Pancreas (tissue), 10 donors: ENCODE data around the gene ITPR2. TPM values are rescaled to one million over a fixed set of nuclear protein-coding genes. Genes with fewer than 3 reads are reported as not detected.

ENCODE experiments used
- ATAC-seq, 4 donors: fragments of 200-7000 bp; cut with Tn5 transposase; one replicate each; pipeline versions ENCODE4 v1.8.0 to v1.9.1; 2020; ENCODE audit warnings: mild to moderate bottlenecking in 4 of 4, moderate library complexity in 4 of 4
- DNase-seq, 6 donors: peaks; one replicate each; pipeline ENCODE4 v3.0.0-alpha.2; 2020
- FAIRE-seq: peaks from 2 replicates; lab custom pipeline; 2012; peaks lifted over from hg19 to GRCh38; lab: Jason Lieb, UNC
- H3K27ac ChIP-seq, 4 donors: fragments of 200-600 bp; sonication (generic); 1 replicate in 3 of 4; 2 replicates in 1 of 4; pipeline versions ENCODE4 v1.5.0 to v1.8.0; 2020
- H3K27me3 ChIP-seq, 4 donors: fragments of 200-600 bp; one replicate each; pipeline ENCODE4 v1.8.0; 2021
- H3K36me3 ChIP-seq, 3 donors: fragments of 200-600 bp; sonication (generic) in 1 of 3; one replicate each; pipeline versions ENCODE4 v1.5.0 to v1.8.0; 2020 to 2021
- H3K4me1 ChIP-seq, 3 donors: fragments of 200-600 bp; one replicate each; pipeline ENCODE4 v1.8.0; 2021
- H3K4me3 ChIP-seq, 4 donors: fragments of 200-600 bp; sonication (generic) in 2 of 4; one replicate each; pipeline versions ENCODE4 v1.5.0 to v1.8.0; 2020 to 2021
- H3K9me3 ChIP-seq, 4 donors: fragments of 200-600 bp; one replicate each; pipeline ENCODE4 v1.8.0; 2021
- CTCF ChIP-seq, 4 donors: fragments of 200-600 bp; sonication (generic) in 3 of 4; IDR thresholded peaks; one replicate each; pipeline versions ENCODE4 v1.5.0 to v1.8.0; 2021; ENCODE audit warnings: antibody characterized with exemption in 4 of 4
- WGBS, 2 donors: extraction: QIAGEN DNeasy Blood & Tissue Kit; methylation state at CpG; one replicate each; pipeline ENCODE4 v1.1.7; 2013; 5-methylcytosine and 5-hydroxymethylcytosine counted together
- intact Hi-C, 3 donors: fragments of 100-400 bp; cut with DNase I; formaldehyde crosslinking; loops; one replicate each; pipeline versions ENCODE4 v1.11.1 to v1.14.2; 2022
- polyA plus RNA-seq, 2 donors: library from polyadenylated mRNA; stranded (reverse); fragments of 200-250 nt; gene quantifications; one replicate each; pipeline ENCODE4 v1.2.3, GENCODE V29; 2013
- total RNA-seq, 6 donors: library from RNA; stranded (reverse); fragmentation: NEBNext Ultra II Directional in 4 of 6; extraction: Animal tissue kit (Norgen Biotek cat#: 25700) in 4 of 6; gene quantifications; one replicate each; pipeline versions ENCODE4 v1.2.1 to v1.2.4, GENCODE V29; 2021 to 2023
- donor health status: healthy with polysubstance abuse.
- donor health status: DM: no; HTN: no; CAD: no; lungs with moderate emphysema.
- donor health status: DM: no; HTN: no; CAD: no.
- donor health status: control.
- donor health status: control.
- donor health status: Bipolar disorder and iron deficiency.
- donor health status: DM: yes; HTN: yes; CAD: no.
- donor health status: DM: no; HTN: no; CAD: no.
- donor health status: DM: no; HTN: no; CAD: no.
- donor health status: DM: yes; HTN: yes; CAD: no.

Gene ITPR2
- total and polyA plus RNA-seq, 8 donors: 3.3 to 51.8 (median 25.5) TPM

- Histone ChIP-seq H3K27ac (no peak overlapping the region), H3K27me3 (no peaks in the 10 kb centered on the region), H3K4me3 (no peak overlapping the region), H3K9me3 (no peaks in the 10 kb centered on the region), H3K4me1 (no peaks in the 10 kb centered on the region), H3K36me3 (peaks cover 0 to 5% (median 2%) of the 10 kb centered on the region in 3 donors)
- WGBS, 2 donors: 90 to 96% methylated on average over 1 of the region's 1 CpG
- intact Hi-C loops: no loop called here
- TF ChIP-seq CTCF (IDR thresholded peaks at IDR 0.05): no peak
- ATAC-seq: no peak
- FAIRE-seq: no peak
- DNase-seq: no peak
These were observed 164.8 kb downstream of the ITPR2 start for GRCh38 chr12:26668230-26668629.

- no peaks in the 10 kb centered on the region for H3K4me1 ChIP-seq
- 87 to 94% methylated on average over 5 of the region's 5 CpGs for WGBS, 2 donors
- peaks cover 0 to 5% (median 5%) of the 10 kb centered on the region in 3 donors for H3K36me3 ChIP-seq
- no peak overlapping the region for H3K27ac ChIP-seq
- intact Hi-C loops: no loop called here
- H3K4me3 ChIP-seq: no peak overlapping the region
- FAIRE-seq (no peak), ATAC-seq (no peak), DNase-seq (no peak)
- no peak for TF ChIP-seq CTCF (IDR thresholded peaks at IDR 0.05)
- H3K9me3 ChIP-seq: no peaks in the 10 kb centered on the region
- no peaks in the 10 kb centered on the region for H3K27me3 ChIP-seq
These were observed 166.7 kb downstream of the ITPR2 start for GRCh38 chr12:26666286-26666685.

- Histone ChIP-seq H3K27me3 (no peaks in the 10 kb centered on the region), H3K4me3 (no peak overlapping the region), H3K9me3 (no peaks in the 10 kb centered on the region), H3K27ac (no peak overlapping the region), H3K36me3 (peaks cover 0 to 13% (median 12%) of the 10 kb centered on the region in 3 donors), H3K4me1 (peaks cover 0 to 4% (median 0%) of the 10 kb centered on the region in 3 donors)
- FAIRE-seq (no peak), DNase-seq (peak in 3 of 6 donors; percentile 4 to 30 (median 17)), ATAC-seq (no peak)
- TF ChIP-seq CTCF (IDR thresholded peaks at IDR 0.05): no peak
- 65 to 86% methylated on average over 3 of the region's 3 CpGs for WGBS, 2 donors
- intact Hi-C loops: no loop called here
These were observed 171.6 kb downstream of the ITPR2 start for GRCh38 chr12:26661399-26661798.

- ATAC-seq: no peak
- Histone ChIP-seq H3K4me3 (no peak overlapping the region), H3K36me3 (peaks cover 0 to 18% (median 14%) of the 10 kb centered on the region in 3 donors), H3K27ac (no peak overlapping the region), H3K27me3 (no peaks in the 10 kb centered on the region), H3K9me3 (no peaks in the 10 kb centered on the region), H3K4me1 (peaks cover 0 to 4% (median 0%) of the 10 kb centered on the region in 3 donors)
- no peak for DNase-seq
- 76 to 97% methylated on average over 2 of the region's 2 CpGs for WGBS, 2 donors
- intact Hi-C loops: no loop called here
- TF ChIP-seq CTCF (IDR thresholded peaks at IDR 0.05): no peak
- no peak for FAIRE-seq
These were observed 173.1 kb downstream of the ITPR2 start for GRCh38 chr12:26659930-26660329.

GRCh38 chr12:26658991-26659390 lies 174.0 kb downstream of the ITPR2 start:
- Histone ChIP-seq H3K27me3 (no peaks in the 10 kb centered on the region), H3K27ac (no peak overlapping the region), H3K4me1 (peaks cover 0 to 4% (median 0%) of the 10 kb centered on the region in 3 donors), H3K9me3 (no peaks in the 10 kb centered on the region), H3K36me3 (peaks cover 0 to 18% (median 14%) of the 10 kb centered on the region in 3 donors), H3K4me3 (no peak overlapping the region)
- no peak for ATAC-seq
- WGBS, 2 donors: 88 to 91% methylated on average over 4 of the region's 4 CpGs
- no peak for DNase-seq
- no peak for TF ChIP-seq CTCF (IDR thresholded peaks at IDR 0.05)
- peak; percentile 45 for FAIRE-seq
- intact Hi-C loops: no loop called here
